HepG2 (cell line): ENCODE data around the gene LRRC8E. TPM values are rescaled to one million over a fixed set of nuclear protein-coding genes. Genes with fewer than 3 reads are reported as not detected.

ENCODE experiments used
- ARNT ChIP-seq: fragments of 450-650 bp; IDR thresholded peaks from 2 replicates; pipeline ENCODE4 v1.6.1; 2017
- CSRNP2 ChIP-seq: sonication (generic); formaldehyde crosslinking; conservative IDR thresholded peaks from 2 replicates; pipeline ENCODE4 v1.8.0; 2022; ENCODE audit warnings: low read depth, missing genetic modification reagents
- NFKB2 ChIP-seq: sonication (generic); formaldehyde crosslinking; IDR thresholded peaks from 2 replicates; pipeline ENCODE4 v1.4.0; 2020; ENCODE audit warnings: missing genetic modification reagents, borderline replicate concordance
- PREB ChIP-seq: sonication (generic); formaldehyde crosslinking; IDR thresholded peaks from 2 replicates; pipeline ENCODE4 v1.4.0; 2020; ENCODE audit warnings: missing genetic modification reagents
- SRF ChIP-seq: IDR thresholded peaks from 2 replicates; pipeline ENCODE4 v1.6.1; 2011; ENCODE audit warnings: mild to moderate bottlenecking, low read depth, low read length, moderate library complexity
- TFE3 ChIP-seq: IDR thresholded peaks from 2 replicates; pipeline ENCODE4 v1.6.1; 2016
- TGIF2 ChIP-seq: IDR thresholded peaks from 2 replicates; pipeline ENCODE4 v1.6.1; 2016; ENCODE audit warnings: control low read depth, missing compliant biosample characterization
- ZBTB20 ChIP-seq: sonication (generic); formaldehyde crosslinking; IDR thresholded peaks from 2 replicates; pipeline ENCODE4 v1.8.1; 2023; ENCODE audit warnings: missing genetic modification reagents, low read depth, mild to moderate bottlenecking, borderline replicate concordance
- ZBTB40 ChIP-seq, 2 experiments: fragments of 450-650 bp in 1 of 2; sonication (generic) in 1 of 2; formaldehyde crosslinking in 1 of 2; IDR thresholded peaks; 2 replicates each; pipeline versions ENCODE4 v1.6.1 to v1.8.0; 2016 to 2022; ENCODE audit warnings: antibody characterized with exemption in 1 of 2, mild to moderate bottlenecking in 1 of 2, missing genetic modification reagents in 1 of 2
- ZFYVE20 ChIP-seq: sonication (generic); formaldehyde crosslinking; IDR thresholded peaks from 2 replicates; pipeline ENCODE4 v1.8.0; 2023; ENCODE audit warnings: low read depth, mild to moderate bottlenecking, moderate library complexity, missing genetic modification reagents, borderline replicate concordance
- ZNF576 ChIP-seq: sonication (generic); formaldehyde crosslinking; IDR thresholded peaks from 2 replicates; pipeline ENCODE4 v1.4.0; 2020; ENCODE audit warnings: mild to moderate bottlenecking, missing genetic modification reagents
- polyA plus RNA-seq, 8 experiments: library from polyadenylated mRNA; depleted of rRNA in 3 of 8; stranded (reverse) in 7 of 8; unstranded in 1 of 8; fragments of >200 nt; fragmentation: Illumina TruSeq in 4 of 8; extraction: Trizol in 4 of 8; gene quantifications; 2 replicates each; pipeline versions ENCODE4 v1.2.1 to v1.2.3, GENCODE V29; 2011 to 2016; ENCODE audit warnings: low read depth in 4 of 8, missing spikeins in 1 of 8, mixed read lengths in 1 of 8; ENCODE audit not compliant: insufficient read depth in 1 of 8
- total RNA-seq, 5 experiments: library from RNA; depleted of rRNA; stranded (reverse); fragments of >200 nt; fragmentation: Illumina TruSeq; extraction: Trizol; gene quantifications; 2 replicates each; pipeline ENCODE4 v1.2.3, GENCODE V29; 2016; ENCODE audit warnings: low read depth in 1 of 5

LRRC8E gene
- total and polyA plus RNA-seq, 2 of the 13 experiments (the other 11 are each of a cell fraction or from before 2014, with no cell fraction given): 8.0 to 10.3 TPM

- peak; percentile 39; the same call in 1 of the 2 replicates for TF ChIP-seq TFE3 (CRISPR knock-in tag)
- TF ChIP-seq SRF: no peak
- 0 out of 2 replicates have a peak, but pooled peaks have one; percentile 36 for TF ChIP-seq PREB (CRISPR knock-in tag)
- TF ChIP-seq CSRNP2 (CRISPR knock-in tag): no peak
- TF ChIP-seq TGIF2 (CRISPR knock-in tag): peak; percentile 47; the same call in 1 of the 2 replicates
- TF ChIP-seq ZBTB40 (IDR thresholded peaks at IDR 0.05): no peak
- TF ChIP-seq ZBTB40 (CRISPR knock-in tag; IDR thresholded peaks at IDR 0.05): no peak; the same call in 1 of the 2 replicates
- TF ChIP-seq ZBTB20 (CRISPR knock-in tag): peak; percentile 42; the same call in 1 of the 2 replicates
- TF ChIP-seq NFKB2: peak; percentile 94
- TF ChIP-seq ZFYVE20 (CRISPR knock-in tag): peak; percentile 92
- TF ChIP-seq ZNF576 (CRISPR knock-in tag): no peak
- no peak for TF ChIP-seq ARNT
These were observed 37.0 kb downstream of the LRRC8E start (continued) for GRCh38 chr19:7925171-7925851.
